ENCODE results near the gene NF1.

NF1 gene

GRCh38 chr17:31216031-31216751, 121.4 kb downstream of the NF1 start:
- Mint-ChIP-seq H3K9me3 (no peaks in the 10 kb centered on the region), H3K27me3 (no peaks in the 10 kb centered on the region), H3K36me3 (no peaks in the 10 kb centered on the region), H3K4me3 (no peak overlapping the region), H3K4me1 (no peaks in the 10 kb centered on the region), H3K27ac (no peak overlapping the region)
- CTCF ChIA-PET = interaction anchor here (0.6 to 4.1 kb wide), 12 partner anchors 9 to 389 kb away, joined by 3 to 25 read pairs (median 4); no protein-coding TSS in a partner anchor
- no peak for DNase-seq

GRCh38 chr17:31224366-31224765, 129.6 kb downstream of the NF1 start:
- no peak overlapping the region for H3K27ac Mint-ChIP-seq
- no peaks in the 10 kb centered on the region for H3K36me3 Mint-ChIP-seq
- H3K27me3 Mint-ChIP-seq = no peaks in the 10 kb centered on the region
- no peaks in the 10 kb centered on the region for H3K9me3 Mint-ChIP-seq
- CTCF ChIA-PET = interaction anchor here (1.4 kb wide), 1 partner anchor 8 kb away, joined by 3 read pairs; no protein-coding TSS in a partner anchor
- DNase-seq = no peak
- H3K4me3 Mint-ChIP-seq = no peak overlapping the region
- peaks cover 5% of the 10 kb centered on the region for H3K4me1 Mint-ChIP-seq

DNA sequence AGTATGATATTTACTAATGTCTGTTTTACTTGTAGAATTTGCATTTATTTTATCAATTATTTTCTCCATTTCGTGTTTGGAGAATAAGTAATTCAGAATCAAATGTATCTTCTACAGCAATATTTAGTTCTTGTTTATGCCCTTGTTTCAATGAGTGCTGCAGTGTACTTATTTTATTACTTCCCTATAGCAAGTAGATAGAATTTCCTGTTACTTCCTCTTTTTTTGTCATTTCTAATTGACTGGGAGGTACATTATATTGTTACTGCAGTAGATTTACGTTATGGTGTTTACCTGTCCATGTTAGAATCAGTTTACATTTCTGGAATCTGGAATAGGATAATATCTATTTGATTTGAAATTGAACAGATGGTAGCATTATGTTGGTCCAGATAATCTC, 131.1 kb downstream of the NF1 start:
- CTCF ChIA-PET = interaction anchor here (1.4 kb wide), 1 partner anchor 10 kb away, joined by 3 read pairs; no protein-coding TSS in a partner anchor
- H3K27ac Mint-ChIP-seq = no peak overlapping the region
- H3K4me1 Mint-ChIP-seq = peaks cover 5% of the 10 kb centered on the region
- peaks cover 3% of the 10 kb centered on the region for H3K36me3 Mint-ChIP-seq
- no peaks in the 10 kb centered on the region for H3K27me3 Mint-ChIP-seq
- no peak for DNase-seq
- H3K4me3 Mint-ChIP-seq = no peak overlapping the region
- H3K9me3 Mint-ChIP-seq = no peaks in the 10 kb centered on the region

- no peak overlapping the region for H3K27ac Mint-ChIP-seq
- H3K27me3 Mint-ChIP-seq = no peaks in the 10 kb centered on the region
- peaks cover 3% of the 10 kb centered on the region for H3K36me3 Mint-ChIP-seq
- CTCF ChIA-PET = no interaction called here
- no peak for DNase-seq
- H3K9me3 Mint-ChIP-seq = no peaks in the 10 kb centered on the region
- H3K4me3 Mint-ChIP-seq = no peak overlapping the region
- H3K4me1 Mint-ChIP-seq = peaks cover 5% of the 10 kb centered on the region
These were observed 131.6 kb downstream of the NF1 start for GRCh38 chr17:31226373-31226772.

DNA sequence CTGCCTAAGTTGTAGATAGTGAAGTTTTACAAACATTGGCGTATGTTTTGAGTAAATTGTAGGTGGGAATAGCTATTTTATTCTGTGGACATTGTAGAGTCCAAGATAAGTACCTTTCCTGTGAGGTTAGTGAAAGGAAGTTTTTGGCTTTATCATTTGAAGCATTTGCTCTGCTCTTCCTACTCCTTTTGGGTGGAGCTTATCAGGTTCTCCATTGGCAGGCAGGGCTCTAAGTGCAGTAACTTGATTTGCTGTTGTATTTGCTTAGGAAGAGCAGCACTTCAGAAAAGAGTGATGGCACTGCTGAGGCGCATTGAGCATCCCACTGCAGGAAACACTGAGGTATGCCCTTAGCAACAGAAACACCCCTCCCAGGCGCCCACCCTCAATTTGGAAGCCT, 132.2 kb downstream of the NF1 start:
- H3K9me3 Mint-ChIP-seq = no peaks in the 10 kb centered on the region
- CTCF ChIA-PET = interaction anchor here (1.1 kb wide), 1 partner anchor 12 kb away, joined by 3 read pairs; no protein-coding TSS in a partner anchor
- DNase-seq = no peak
- no peak overlapping the region for H3K4me3 Mint-ChIP-seq
- H3K36me3 Mint-ChIP-seq = peaks cover 6% of the 10 kb centered on the region
- peaks cover 5% of the 10 kb centered on the region for H3K4me1 Mint-ChIP-seq
- H3K27ac Mint-ChIP-seq = no peak overlapping the region
- H3K27me3 Mint-ChIP-seq = no peaks in the 10 kb centered on the region

- no peak for DNase-seq
- Mint-ChIP-seq H3K36me3 (peaks cover 15% of the 10 kb centered on the region), H3K27me3 (no peaks in the 10 kb centered on the region), H3K9me3 (no peaks in the 10 kb centered on the region), H3K4me1 (no peaks in the 10 kb centered on the region), H3K27ac (no peak overlapping the region), H3K4me3 (no peak overlapping the region)
- CTCF ChIA-PET = interaction anchor here (0.6 kb wide), 1 partner anchor 141 kb away, joined by 3 read pairs; no protein-coding TSS in a partner anchor
These were observed 137.1 kb downstream of the NF1 start for GRCh38 chr17:31231852-31232251.

GRCh38 chr17:31235110-31235509, 140.3 kb downstream of the NF1 start:
- H3K36me3 Mint-ChIP-seq = peaks cover 15% of the 10 kb centered on the region
- CTCF ChIA-PET = no interaction called here
- H3K4me1 Mint-ChIP-seq = no peaks in the 10 kb centered on the region
- H3K9me3 Mint-ChIP-seq = no peaks in the 10 kb centered on the region
- no peak for DNase-seq
- no peak overlapping the region for H3K27ac Mint-ChIP-seq
- H3K4me3 Mint-ChIP-seq = no peak overlapping the region
- H3K27me3 Mint-ChIP-seq = no peaks in the 10 kb centered on the region

- CTCF ChIA-PET = interaction anchor here (0.7 kb wide), 1 partner anchor 137 kb away, joined by 3 read pairs; no protein-coding TSS in a partner anchor
- H3K27ac Mint-ChIP-seq = no peak overlapping the region
- peaks cover 1% of the 10 kb centered on the region for H3K4me1 Mint-ChIP-seq
These were observed 141.4 kb downstream of the NF1 start for GRCh38 chr17:31236137-31236536.

GRCh38 chr17:31236712-31237111, 141.9 kb downstream of the NF1 start:
- no peaks in the 10 kb centered on the region for H3K9me3 Mint-ChIP-seq
- DNase-seq = no peak
- CTCF ChIA-PET = no interaction called here
- H3K4me3 Mint-ChIP-seq = no peak overlapping the region
- H3K4me1 Mint-ChIP-seq = peaks cover 6% of the 10 kb centered on the region
- no peak overlapping the region for H3K27ac Mint-ChIP-seq
- peaks cover 16% of the 10 kb centered on the region for H3K36me3 Mint-ChIP-seq
- H3K27me3 Mint-ChIP-seq = no peaks in the 10 kb centered on the region

More at GRCh38 chr17:31236137-31236536, 141.4 kb downstream of the NF1 start:
- Mint-ChIP-seq H3K27me3 (no peaks in the 10 kb centered on the region), H3K4me3 (no peak overlapping the region), H3K36me3 (peaks cover 14% of the 10 kb centered on the region), H3K9me3 (no peaks in the 10 kb centered on the region)
- DNase-seq = no peak

GRCh38 chr17:31241116-31241515, 146.3 kb downstream of the NF1 start:
- Mint-ChIP-seq H3K4me1 (peaks cover 6% of the 10 kb centered on the region), H3K9me3 (no peaks in the 10 kb centered on the region), H3K4me3 (no peak overlapping the region), H3K27ac (no peak overlapping the region), H3K27me3 (no peaks in the 10 kb centered on the region), H3K36me3 (peaks cover 8% of the 10 kb centered on the region)
- DNase-seq = no peak
- CTCF ChIA-PET = no interaction called here

- DNase-seq = no peak
- H3K27me3 Mint-ChIP-seq = no peaks in the 10 kb centered on the region
- H3K4me3 Mint-ChIP-seq = no peak overlapping the region
- H3K4me1 Mint-ChIP-seq = no peaks in the 10 kb centered on the region
- peaks cover 2% of the 10 kb centered on the region for H3K36me3 Mint-ChIP-seq
- no peak overlapping the region for H3K27ac Mint-ChIP-seq
- no peaks in the 10 kb centered on the region for H3K9me3 Mint-ChIP-seq
- CTCF ChIA-PET = no interaction called here
These were observed 154.4 kb downstream of the NF1 start for GRCh38 chr17:31248986-31249834.

GRCh38 chr17:31249835-31250141, 155.0 kb downstream of the NF1 start:
- Mint-ChIP-seq H3K4me3 (no peak overlapping the region), H3K27ac (no peak overlapping the region), H3K36me3 (peaks cover 2% of the 10 kb centered on the region), H3K9me3 (no peaks in the 10 kb centered on the region), H3K27me3 (no peaks in the 10 kb centered on the region), H3K4me1 (no peaks in the 10 kb centered on the region)
- no peak for DNase-seq
- CTCF ChIA-PET = interaction anchor here (1.0 to 1.2 kb wide), 2 partner anchors 16 to 41 kb away, joined by 3 read pairs; no protein-coding TSS in a partner anchor

DNA sequence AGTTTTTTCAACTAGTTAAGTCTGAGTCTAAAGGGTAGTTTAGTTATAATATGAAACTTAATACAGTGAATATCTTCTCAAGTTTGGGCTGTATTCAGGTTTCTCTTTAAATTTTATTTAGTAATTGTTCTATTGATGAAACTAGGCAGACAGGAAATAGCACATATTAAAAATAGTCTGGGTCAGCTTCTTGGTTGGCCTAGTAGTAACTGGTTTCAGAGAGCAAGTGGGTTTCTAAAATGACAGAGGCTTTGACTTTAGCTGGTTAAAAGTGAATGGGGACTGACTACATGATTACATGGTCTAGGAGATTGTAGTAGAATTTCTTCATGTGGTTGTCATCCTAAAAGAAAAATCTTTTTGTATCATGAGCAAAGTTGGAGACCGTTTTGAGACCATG, 155.5 kb downstream of the NF1 start:
- Mint-ChIP-seq H3K9me3 (no peaks in the 10 kb centered on the region), H3K36me3 (peaks cover 2% of the 10 kb centered on the region), H3K4me1 (no peaks in the 10 kb centered on the region), H3K27ac (no peak overlapping the region), H3K27me3 (no peaks in the 10 kb centered on the region), H3K4me3 (no peak overlapping the region)
- CTCF ChIA-PET = interaction anchor here (1.0 to 1.2 kb wide), 2 partner anchors 15 to 40 kb away, joined by 3 read pairs; no protein-coding TSS in a partner anchor
- DNase-seq = no peak

DNA sequence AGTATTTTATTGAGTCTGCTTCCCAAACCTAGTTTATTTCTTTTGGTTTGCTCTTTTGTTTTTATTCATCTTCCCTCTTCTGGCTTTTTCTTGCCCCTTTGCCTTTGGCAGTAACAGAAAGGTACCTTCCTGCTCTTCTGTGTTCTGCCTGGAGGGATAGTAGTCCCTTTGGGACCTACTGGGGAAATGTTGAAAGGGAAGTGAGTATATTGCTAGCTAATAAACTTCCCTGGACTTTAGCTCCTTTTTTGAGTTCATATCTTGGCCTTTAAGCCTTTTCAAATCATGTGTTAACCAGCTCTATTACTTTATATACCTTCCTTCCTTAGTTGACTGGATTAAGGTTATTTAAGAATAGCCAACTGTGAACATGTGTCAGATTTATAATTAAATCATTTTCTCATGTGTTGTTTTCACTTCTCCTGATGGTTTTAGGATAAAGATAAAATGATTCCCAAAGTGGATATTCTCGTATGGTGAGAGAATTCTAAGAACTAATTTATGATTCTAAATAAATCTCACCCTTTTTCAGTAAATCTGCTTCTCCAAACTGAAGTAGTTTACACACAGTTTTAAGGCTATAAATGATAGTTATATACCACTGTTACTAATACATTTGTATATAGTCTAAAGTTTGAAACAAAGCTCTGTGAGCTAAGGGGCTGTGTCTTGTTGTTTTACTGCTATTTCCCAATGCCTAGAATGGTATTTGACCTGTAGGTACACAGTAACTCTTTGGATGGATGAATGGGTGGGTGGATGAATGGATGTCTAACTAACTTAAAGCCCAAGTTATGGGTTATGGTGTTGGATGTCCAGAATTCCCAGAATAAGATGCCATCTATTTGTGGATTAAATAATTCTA, 156.6 kb downstream of the NF1 start:
- Mint-ChIP-seq H3K4me1 (no peaks in the 10 kb centered on the region), H3K27ac (no peak overlapping the region), H3K36me3 (peaks cover 2% of the 10 kb centered on the region), H3K27me3 (no peaks in the 10 kb centered on the region), H3K4me3 (no peak overlapping the region), H3K9me3 (no peaks in the 10 kb centered on the region)
- CTCF ChIA-PET = interaction anchor here (1.1 to 1.2 kb wide), 2 partner anchors 18 to 39 kb away, joined by 3 read pairs; no protein-coding TSS in a partner anchor
- DNase-seq = no peak
